HL-60 (cell line): Measurements from ENCODE around the gene CEP112.

Experiments
- GABPA ChIP-seq: IDR thresholded peaks from 2 replicates; pipeline ENCODE4 v1.6.1; 2012; ENCODE audit warnings: low read depth
- POLR2AphosphoS5 ChIP-seq: IDR thresholded peaks from 2 replicates; pipeline ENCODE4 v1.6.1; 2012; ENCODE audit warnings: low read depth
- TF ChIP-seq, protein P1 (sequence below): IDR thresholded peaks from one replicate; pipeline ENCODE4 v1.5.1; 2011; ENCODE audit warnings: low read length, control low read depth, inconsistent platforms; ENCODE audit not compliant: insufficient read depth

DNA sequence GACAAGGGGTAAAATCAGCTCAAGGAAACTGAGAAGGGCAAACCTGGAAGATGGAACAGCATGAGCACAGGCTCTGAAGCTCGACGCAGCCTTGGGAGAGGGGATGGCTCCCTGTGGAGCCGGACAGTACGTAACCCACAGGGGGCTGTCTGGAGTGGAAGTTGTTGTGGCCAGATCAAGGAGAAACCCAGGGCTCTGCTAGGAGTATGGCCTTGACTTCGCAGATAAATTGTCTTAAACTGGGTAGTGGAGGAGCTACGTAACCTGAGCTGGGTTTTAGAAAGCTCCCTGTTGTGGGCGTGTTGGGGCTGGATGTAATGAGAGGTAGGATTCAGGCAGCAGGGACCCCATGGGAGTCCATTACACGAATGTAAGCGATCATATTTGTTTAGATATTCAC, 605.0 kb downstream of the CEP112 start:
- TF ChIP-seq POLR2AphosphoS5 (no peak), GABPA (no peak)
- TF ChIP-seq, protein P1, sequence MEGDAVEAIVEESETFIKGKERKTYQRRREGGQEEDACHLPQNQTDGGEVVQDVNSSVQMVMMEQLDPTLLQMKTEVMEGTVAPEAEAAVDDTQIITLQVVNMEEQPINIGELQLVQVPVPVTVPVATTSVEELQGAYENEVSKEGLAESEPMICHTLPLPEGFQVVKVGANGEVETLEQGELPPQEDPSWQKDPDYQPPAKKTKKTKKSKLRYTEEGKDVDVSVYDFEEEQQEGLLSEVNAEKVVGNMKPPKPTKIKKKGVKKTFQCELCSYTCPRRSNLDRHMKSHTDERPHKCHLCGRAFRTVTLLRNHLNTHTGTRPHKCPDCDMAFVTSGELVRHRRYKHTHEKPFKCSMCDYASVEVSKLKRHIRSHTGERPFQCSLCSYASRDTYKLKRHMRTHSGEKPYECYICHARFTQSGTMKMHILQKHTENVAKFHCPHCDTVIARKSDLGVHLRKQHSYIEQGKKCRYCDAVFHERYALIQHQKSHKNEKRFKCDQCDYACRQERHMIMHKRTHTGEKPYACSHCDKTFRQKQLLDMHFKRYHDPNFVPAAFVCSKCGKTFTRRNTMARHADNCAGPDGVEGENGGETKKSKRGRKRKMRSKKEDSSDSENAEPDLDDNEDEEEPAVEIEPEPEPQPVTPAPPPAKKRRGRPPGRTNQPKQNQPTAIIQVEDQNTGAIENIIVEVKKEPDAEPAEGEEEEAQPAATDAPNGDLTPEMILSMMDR = no peak
